Measurements from ENCODE around the gene ANO7. TPM values are rescaled to one million over a fixed set of nuclear protein-coding genes. Genes with fewer than 3 reads are reported as not detected.

ANO7 gene
- polyA plus RNA-seq, 1 of the 3 experiments (the other 2 are of a cell fraction): 0.81 TPM

DNA sequence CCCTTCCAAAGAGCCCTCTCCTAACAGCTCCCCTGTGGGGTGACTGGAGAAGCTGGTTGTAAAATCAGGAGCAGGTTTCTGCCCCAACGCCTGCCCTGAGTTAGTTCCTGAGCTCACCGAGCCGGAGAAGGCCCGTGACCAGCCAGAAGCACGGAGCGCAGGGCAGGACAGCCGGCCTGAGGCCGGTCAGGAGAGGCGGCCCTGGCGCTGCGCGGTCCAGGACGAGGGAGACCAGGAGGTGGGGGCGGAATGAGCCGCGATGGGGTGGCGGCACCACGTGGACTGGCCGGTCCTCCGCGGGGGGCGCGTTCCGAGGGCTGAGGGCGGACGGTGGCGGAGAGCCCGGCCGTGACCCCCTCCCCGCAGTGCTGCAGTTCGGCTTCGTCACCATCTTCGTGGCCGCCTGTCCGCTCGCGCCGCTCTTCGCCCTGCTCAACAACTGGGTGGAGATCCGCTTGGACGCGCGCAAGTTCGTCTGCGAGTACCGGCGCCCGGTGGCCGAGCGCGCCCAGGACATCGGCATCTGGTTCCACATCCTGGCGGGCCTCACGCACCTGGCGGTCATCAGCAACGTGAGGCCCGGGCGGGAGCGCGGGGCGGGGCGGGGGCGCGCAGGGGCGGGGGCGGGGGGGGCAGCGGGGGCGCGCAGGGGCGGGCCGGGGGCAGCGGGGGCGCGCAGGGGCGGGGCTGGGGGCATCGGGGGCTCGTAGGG, 29.0 kb downstream of the ANO7 start:
- peak overlapping the region; percentile 81; the same call in 1 of the 2 replicates for H2AFZ ChIP-seq (ENCODE audit: low read depth)
- peak; percentile 58; the same call in 1 of the 2 replicates for TF ChIP-seq MAX (IDR thresholded peaks at IDR 0.05; ENCODE audit: low read depth)
- TF ChIP-seq FOXJ3 (CRISPR knock-in tag; IDR thresholded peaks at IDR 0.05): no peak
- TF ChIP-seq MXI1 (IDR thresholded peaks at IDR 0.05; ENCODE audit: low read depth, low read length): peak; percentile 69; the same call in 1 of the 2 replicates
- H3K4me3 ChIP-seq (ENCODE audit: low read depth in 2 of 2, low read length in 1 of 2): peak overlapping the region; percentile 45 to 47
- H3K9me3 ChIP-seq: no peaks in the 10 kb centered on the region
- no peaks in the 10 kb centered on the region for H4K20me1 ChIP-seq (ENCODE audit: insufficient read depth)
- WGBS (ENCODE audit: low lambda C conversion rate): 16% methylated on average over 7 of the region's 77 CpGs
- POLR2A ChIA-PET: no interaction called here
- H3K27me3 ChIP-seq (ENCODE audit: insufficient read depth): no peaks in the 10 kb centered on the region
- H3K4me2 ChIP-seq: peak overlapping the region; percentile 81
- no peaks in the 10 kb centered on the region for H3K9me2 ChIP-seq
- peaks cover 15% of the 10 kb centered on the region for H3F3A ChIP-seq (replicated peaks; ENCODE audit: insufficient read depth)
- H3K9ac ChIP-seq: peak overlapping the region; percentile 61
- peaks cover 2 to 6% of the 10 kb centered on the region in 2 experiments; a peak in 2 of 4 replicates for H3K4me1 ChIP-seq (ENCODE audit: control insufficient read depth in 1 of 2, insufficient read depth in 2 of 2, low read depth in 1 of 2, low read length in 1 of 2)
- CTCF ChIA-PET: interaction anchor here (0.8 to 1.8 kb wide), 3 partner anchors 80 to 366 kb away, joined by 3 to 10 read pairs (median 3); no protein-coding TSS in a partner anchor
- H3K36me3 ChIP-seq (replicated peaks in 1 of 2; ENCODE audit: control insufficient read depth in 1 of 2, insufficient read depth in 2 of 2, low read length in 1 of 2): no peaks in the 10 kb centered on the region
- H3K79me2 ChIP-seq (ENCODE audit: insufficient read depth): no peaks in the 10 kb centered on the region
- H3K27ac ChIP-seq (ENCODE audit: low read depth in 2 of 2, low read length in 1 of 2): peak overlapping the region; percentile 67 to 75
- DNase-seq: peak; percentile 97

GRCh38 chr2:241218131-241219029, 29.9 kb downstream of the ANO7 start:
- Histone ChIP-seq H3K27me3 (ENCODE audit: insufficient read depth) (no peaks in the 10 kb centered on the region), H3K4me3 (ENCODE audit: low read depth in 2 of 2, low read length in 1 of 2) (peak overlapping the region; percentile 55 to 65), H3K36me3 (replicated peaks in 1 of 2; ENCODE audit: control insufficient read depth in 1 of 2, insufficient read depth in 2 of 2, low read length in 1 of 2) (no peaks in the 10 kb centered on the region), H3K79me2 (ENCODE audit: insufficient read depth) (no peaks in the 10 kb centered on the region), H4K20me1 (ENCODE audit: insufficient read depth) (no peaks in the 10 kb centered on the region), H3K9me2 (no peaks in the 10 kb centered on the region), H3K4me1 (ENCODE audit: control insufficient read depth in 1 of 2, insufficient read depth in 2 of 2, low read depth in 1 of 2, low read length in 1 of 2) (peaks cover 5 to 6% of the 10 kb centered on the region in 2 experiments; a peak in 2 of 4 replicates), H3K27ac (ENCODE audit: low read depth in 2 of 2, low read length in 1 of 2) (peak overlapping the region in 1 of 2 experiments; percentile 79; a peak in 3 of 4 replicates), H3K9me3 (no peaks in the 10 kb centered on the region), H2AFZ (ENCODE audit: low read depth) (peak overlapping the region; percentile 26; the same call in 1 of the 2 replicates), H3F3A (replicated peaks; ENCODE audit: insufficient read depth) (peaks cover 15% of the 10 kb centered on the region), H3K4me2 (peak overlapping the region; percentile 90), H3K9ac (peak overlapping the region; percentile 55; the same call in 1 of the 2 replicates)
- TF ChIP-seq RAD21 (IDR thresholded peaks at IDR 0.05; ENCODE audit: low read length) (peak; percentile 45), JUND (IDR thresholded peaks at IDR 0.05) (no peak), MAX (IDR thresholded peaks at IDR 0.05; ENCODE audit: low read depth) (0 out of 2 replicates have a peak, but pooled peaks have one; percentile 49), SMC3 (IDR thresholded peaks at IDR 0.05; ENCODE audit: low read depth, low read length) (0 out of 2 replicates have a peak, but pooled peaks have one; percentile 7)
- TF ChIP-seq, protein P1, sequence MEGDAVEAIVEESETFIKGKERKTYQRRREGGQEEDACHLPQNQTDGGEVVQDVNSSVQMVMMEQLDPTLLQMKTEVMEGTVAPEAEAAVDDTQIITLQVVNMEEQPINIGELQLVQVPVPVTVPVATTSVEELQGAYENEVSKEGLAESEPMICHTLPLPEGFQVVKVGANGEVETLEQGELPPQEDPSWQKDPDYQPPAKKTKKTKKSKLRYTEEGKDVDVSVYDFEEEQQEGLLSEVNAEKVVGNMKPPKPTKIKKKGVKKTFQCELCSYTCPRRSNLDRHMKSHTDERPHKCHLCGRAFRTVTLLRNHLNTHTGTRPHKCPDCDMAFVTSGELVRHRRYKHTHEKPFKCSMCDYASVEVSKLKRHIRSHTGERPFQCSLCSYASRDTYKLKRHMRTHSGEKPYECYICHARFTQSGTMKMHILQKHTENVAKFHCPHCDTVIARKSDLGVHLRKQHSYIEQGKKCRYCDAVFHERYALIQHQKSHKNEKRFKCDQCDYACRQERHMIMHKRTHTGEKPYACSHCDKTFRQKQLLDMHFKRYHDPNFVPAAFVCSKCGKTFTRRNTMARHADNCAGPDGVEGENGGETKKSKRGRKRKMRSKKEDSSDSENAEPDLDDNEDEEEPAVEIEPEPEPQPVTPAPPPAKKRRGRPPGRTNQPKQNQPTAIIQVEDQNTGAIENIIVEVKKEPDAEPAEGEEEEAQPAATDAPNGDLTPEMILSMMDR (IDR thresholded peaks at IDR 0.05): peak; percentile 26; the same call in 1 of the 2 replicates
- WGBS (ENCODE audit: low lambda C conversion rate): under 1% methylated on average over 36 of the region's 83 CpGs
- CTCF ChIA-PET: interaction anchor here (0.9 to 1.7 kb wide), 9 partner anchors 11 to 397 kb away, joined by 3 to 8 read pairs (median 3); no protein-coding TSS in a partner anchor
- peak; percentile 88 for DNase-seq
- POLR2A ChIA-PET: interaction anchor here (0.8 kb wide), 1 partner anchor 71 kb away, joined by 3 read pairs; no protein-coding TSS in a partner anchor

Measured in SK-N-SH (cell line).